GM12878 (cell line): Measurements from ENCODE around the gene SUGP2. TPM values are rescaled to one million over a fixed set of nuclear protein-coding genes. Genes with fewer than 3 reads are reported as not detected.

Source experiments
- ATAC-seq: fragments of 200-7000 bp; cut with Tn5 transposase; 3 replicates; pipeline ENCODE4 v1.9.1; 2020; ENCODE audit warnings: mild to moderate bottlenecking, moderate library complexity
- BruUV-seq: library from RNA; stranded (reverse); fragments of 400-500 nt; replicated peaks from 2 replicates; lab custom pipeline; 2021; lab: Mats Ljungman, UMichigan
- CTCF ChIA-PET: fragments of 300-600 bp; sonication (Branson Sonifier 250); formaldehyde crosslinking; extraction: SDS; loops from one replicate; lab custom pipeline; 2021; ENCODE audit warnings: inconsistent platforms; lab: Yijun Ruan, JAX
- POLR2A ChIA-PET: fragments of 350-600 bp; formaldehyde crosslinking; extraction: SDS; loops from one replicate; lab custom pipeline; 2021; ENCODE audit warnings: inconsistent platforms; lab: Charles Lee
- RAD21 ChIA-PET: fragments of 300-600 bp; sonication (Branson Sonifier 250); formaldehyde crosslinking; loops from one replicate; lab custom pipeline; 2023; ENCODE audit warnings: antibody characterized with exemption; ENCODE audit not compliant: unreplicated experiment; lab: Charles Lee
- SMC1A ChIA-PET: fragments of 300-600 bp; sonication (Branson Sonifier 250); formaldehyde crosslinking; loops from one replicate; lab custom pipeline; 2023; ENCODE audit not compliant: unreplicated experiment, uncharacterized antibody; lab: Charles Lee
- DNase-seq: peaks from one replicate; pipeline ENCODE4 v3.0.0-alpha.2; 2011; ENCODE audit warnings: low read depth, low spot score
- FAIRE-seq: peaks from 3 replicates; lab custom pipeline; 2011; peaks lifted over from hg19 to GRCh38; lab: Jason Lieb, UNC
- H2AFZ ChIP-seq: 2 replicates; pipeline ENCODE4 v1.6.0; 2011; ENCODE audit warnings: low read depth, low read length, control low read depth; ENCODE audit not compliant: control insufficient read depth
- H3K27ac ChIP-seq: 2 replicates; pipeline ENCODE4 v1.5.1; 2011; ENCODE audit warnings: control low read depth; ENCODE audit not compliant: control insufficient read depth, insufficient read depth
- H3K27me3 ChIP-seq, 2 experiments: replicated peaks in 1 of 2; 2 replicates each; pipeline versions ENCODE4 v1.6.0 to v1.6.1; 2011; ENCODE audit warnings: low read length in 1 of 2; ENCODE audit not compliant: control insufficient read depth in 2 of 2, insufficient read depth in 2 of 2
- H3K36me3 ChIP-seq, 2 experiments: 2 replicates each; pipeline ENCODE4 v1.5.1; 2011; ENCODE audit warnings: low read length in 1 of 2; ENCODE audit not compliant: control insufficient read depth in 2 of 2, insufficient read depth in 2 of 2
- H3K4me1 ChIP-seq: 2 replicates; pipeline ENCODE4 v1.6.1; 2011; ENCODE audit warnings: mild to moderate bottlenecking, low read length, moderate library complexity, mixed read lengths; ENCODE audit not compliant: control insufficient read depth, insufficient read depth
- H3K4me2 ChIP-seq: 2 replicates; pipeline ENCODE4 v1.6.0; 2011; ENCODE audit warnings: control low read depth; ENCODE audit not compliant: control insufficient read depth, insufficient read depth
- H3K4me3 ChIP-seq: fragments of 200-600 bp; sonication (generic); 2 replicates; pipeline ENCODE4 v1.5.1; 2016
- H3K79me2 ChIP-seq: 2 replicates; pipeline ENCODE4 v1.6.0; 2011; ENCODE audit warnings: low read length; ENCODE audit not compliant: control insufficient read depth, insufficient read depth
- H3K9ac ChIP-seq: 2 replicates; pipeline ENCODE4 v1.8.0; 2011; ENCODE audit warnings: low read length, control low read depth, mixed read lengths; ENCODE audit not compliant: control insufficient read depth, insufficient read depth
- H3K9me3 ChIP-seq: replicated peaks from 3 replicates; pipeline ENCODE4 v1.5.1; 2011; ENCODE audit warnings: mild to moderate bottlenecking, low read length; ENCODE audit not compliant: control insufficient read depth, insufficient read depth
- H4K20me1 ChIP-seq: 2 replicates; pipeline ENCODE4 v1.6.0; 2011; ENCODE audit not compliant: control insufficient read depth, insufficient read depth
- HDGF ChIP-seq: fragments of 450-650 bp; IDR thresholded peaks from 2 replicates; pipeline ENCODE4 v1.6.1; 2016; ENCODE audit warnings: antibody characterized with exemption
- IRF4 ChIP-seq: IDR thresholded peaks from 2 replicates; pipeline ENCODE4 v1.6.1; 2011; ENCODE audit warnings: low read depth, low read length
- MYB ChIP-seq: fragments of 150-350 bp; IDR thresholded peaks from 2 replicates; pipeline ENCODE4 v1.6.1; 2014; ENCODE audit warnings: mild to moderate bottlenecking, low read depth, low read length, borderline replicate concordance
- NR2C2 ChIP-seq: IDR thresholded peaks from 2 replicates; pipeline ENCODE4 v1.6.1; 2011; ENCODE audit warnings: borderline replicate concordance, low read depth; ENCODE audit not compliant: control insufficient read depth, insufficient read length
- SMAD1 ChIP-seq: fragments of 450-650 bp; IDR thresholded peaks from 2 replicates; pipeline ENCODE4 v1.6.1; 2018; ENCODE audit warnings: mild to moderate bottlenecking, low read depth; ENCODE audit not compliant: partially characterized antibody
- SUPT20H ChIP-seq: IDR thresholded peaks from 2 replicates; pipeline ENCODE4 v1.6.1; 2011; ENCODE audit warnings: low read depth, mild to moderate bottlenecking, low read length, moderate library complexity, borderline replicate concordance; ENCODE audit not compliant: control insufficient read depth
- TAF1 ChIP-seq: IDR thresholded peaks from 2 replicates; pipeline ENCODE4 v1.6.1; 2011; ENCODE audit warnings: mild to moderate bottlenecking, low read depth, low read length, borderline replicate concordance
- TCF7 ChIP-seq: IDR thresholded peaks from 2 replicates; pipeline ENCODE4 v1.6.1; 2014; ENCODE audit warnings: antibody characterized with exemption, borderline replicate concordance
- ZNF384 ChIP-seq: IDR thresholded peaks from 2 replicates; pipeline ENCODE4 v1.6.1; 2012; ENCODE audit warnings: low read depth, mild to moderate bottlenecking, low read length, improper control_type of control experiment, borderline replicate concordance
- WGBS: methylation state at CpG from one replicate; pipeline ENCODE4 v1.1.6; 2016; ENCODE audit warnings: low lambda C conversion rate; ENCODE audit not compliant: insufficient replicate concordance, insufficient coverage; ENCODE audit errors: missing lambda C conversion rate; 5-methylcytosine and 5-hydroxymethylcytosine counted together
- in situ Hi-C: fragments of 300-500 bp; cut with MboI; formaldehyde crosslinking; loops from 9 replicates; pipeline ENCODE4 v1.14.3; 2018; ENCODE audit warnings: mixed read lengths
- intact Hi-C: fragments of 100-400 bp; cut with micrococcal nuclease; formaldehyde crosslinking; loops from one replicate; pipeline ENCODE4 v1.14.2; 2022; ENCODE audit not compliant: unreplicated experiment
- polyA plus RNA-seq, 11 experiments: library from polyadenylated mRNA; depleted of rRNA in 4 of 11; unstranded in 6 of 11; stranded (reverse) in 5 of 11; fragments of >200 nt; fragmentation: Nextera tagmentation in 4 of 11; fragmentation: Illumina TruSeq in 1 of 11; extraction: Ambion mirVana in 4 of 11; extraction: Trizol in 1 of 11; gene quantifications; 1 replicate in 1 of 11; 2 replicates in 10 of 11; pipeline versions ENCODE4 v1.2.1 to v1.2.3, GENCODE V29; 2011 to 2016; ENCODE audit warnings: inconsistent platforms in 2 of 11, missing spikeins in 2 of 11, low read depth in 1 of 11
- total RNA-seq, 4 experiments: library from RNA; depleted of rRNA in 3 of 4; stranded (reverse); fragments of >200 nt in 3 of 4; fragmentation: Illumina TruSeq in 1 of 4; extraction: Trizol in 1 of 4; gene quantifications; 2 replicates each; pipeline versions ENCODE4 v1.2.1 to v1.2.3, GENCODE V29; 2013 to 2021
- TF ChIP-seq, protein P1 (sequence below): IDR thresholded peaks from 2 replicates; pipeline ENCODE4 v1.6.1; 2012; ENCODE audit warnings: improper control_type of control experiment, low read depth, low read length; ENCODE audit not compliant: insufficient replicate concordance

The SUGP2 gene
- total and polyA plus RNA-seq, 10 of the 15 experiments (the other 5 are each of a cell fraction or from before 2014, with no cell fraction given), result 15.0 to 120 (median 57.2) TPM

DNA sequence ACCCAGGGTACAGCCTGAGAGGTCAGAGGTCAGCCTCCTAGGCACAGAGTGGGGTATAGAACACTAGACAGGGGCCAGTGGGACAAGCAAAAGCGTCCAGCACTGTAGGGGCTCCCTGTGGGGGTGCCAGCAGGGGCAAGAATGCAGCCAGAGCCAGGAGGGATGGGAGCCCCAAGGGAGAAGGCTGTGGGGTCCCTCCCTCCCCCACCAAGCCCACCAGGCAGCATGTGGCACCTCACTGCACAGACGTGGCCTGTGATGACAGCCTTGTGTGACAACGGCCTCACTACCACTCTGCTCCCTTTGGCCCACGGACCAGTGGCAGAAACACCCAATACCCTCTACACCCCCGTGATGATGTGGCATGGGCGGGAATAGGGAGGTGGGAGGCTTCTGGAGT is 10.2 kb upstream of the SUGP2 start:
- no peaks in the 10 kb centered on the region for H3K27me3 ChIP-seq
- no peaks in the 10 kb centered on the region for H3K9me3 ChIP-seq
- ChIA-PET POLR2A (no interaction called here), SMC1A (no interaction called here), RAD21 (no interaction called here), CTCF (interaction anchor here (1.1 kb wide), 1 partner anchor 21 kb away, joined by 3 read pairs; no protein-coding TSS in a partner anchor)
- no peak for ATAC-seq
- no peaks in the 10 kb centered on the region for H3K4me1 ChIP-seq
- H4K20me1 ChIP-seq, result no peaks in the 10 kb centered on the region
- in situ Hi-C loops (no loop called here), intact Hi-C loops (no loop called here)
- no peak overlapping the region for H2AFZ ChIP-seq
- H3K4me2 ChIP-seq, result no peak overlapping the region
- H3K27ac ChIP-seq, result no peak overlapping the region
- H3K9ac ChIP-seq, result no peak overlapping the region
- no peak for FAIRE-seq
- BruUV-seq, result no TSS peak
- no peak for TF ChIP-seq NR2C2
- H3K36me3 ChIP-seq, result peaks cover 4 to 18% of the 10 kb centered on the region in 2 experiments; a peak in 3 of 4 replicates
- peaks cover 2% of the 10 kb centered on the region for H3K79me2 ChIP-seq
- no peak overlapping the region for H3K4me3 ChIP-seq
- DNase-seq, result no peak
- WGBS, result 80% methylated on average over 6 of the region's 6 CpGs

DNA sequence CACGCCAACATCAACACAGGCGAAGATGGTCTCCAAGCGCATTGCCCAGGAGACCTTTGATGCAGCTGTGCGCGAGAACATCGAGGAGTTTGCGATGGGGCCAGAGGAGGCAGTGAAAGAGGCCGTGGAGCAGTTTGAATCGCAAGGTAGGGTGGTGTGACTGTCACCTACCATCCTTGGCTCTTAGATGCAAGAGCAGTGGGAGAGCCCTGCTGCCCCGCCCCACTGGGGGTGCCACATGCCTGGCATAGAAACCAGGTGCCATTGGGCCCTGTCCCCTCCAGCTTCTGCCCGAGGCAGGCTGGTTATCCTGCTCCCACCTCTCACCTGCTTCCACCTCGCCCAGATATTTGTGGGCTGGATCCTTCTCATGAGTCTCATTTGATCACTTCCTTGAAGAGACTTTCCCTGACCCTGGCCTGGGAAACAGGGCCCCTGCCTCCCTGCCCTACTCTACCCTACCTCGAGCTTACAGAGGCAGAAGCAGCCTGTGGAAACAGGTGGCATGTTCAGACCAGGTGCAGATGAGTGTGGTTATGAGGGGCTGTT is 9.5 kb upstream of the SUGP2 start:
- CTCF ChIA-PET, result no interaction called here
- H3K4me3 ChIP-seq, result no peak overlapping the region
- no peaks in the 10 kb centered on the region for H3K27me3 ChIP-seq
- 79% methylated on average over 13 of the region's 13 CpGs for WGBS
- intact Hi-C loops, result no loop called here
- H3K9ac ChIP-seq, result no peak overlapping the region
- H3K36me3 ChIP-seq, result peaks cover 4 to 18% of the 10 kb centered on the region in 2 experiments; a peak in 3 of 4 replicates
- POLR2A ChIA-PET, result no interaction called here
- SMC1A ChIA-PET, result no interaction called here
- no peak for DNase-seq
- peaks cover under 1% of the 10 kb centered on the region; the same call in 1 of the 3 replicates for H3K9me3 ChIP-seq
- H3K4me1 ChIP-seq, result no peaks in the 10 kb centered on the region
- RAD21 ChIA-PET, result no interaction called here
- no peak for ATAC-seq
- FAIRE-seq, result no peak
- no TSS peak for BruUV-seq
- in situ Hi-C loops, result no loop called here
- no peak overlapping the region for H3K27ac ChIP-seq
- H3K79me2 ChIP-seq, result peaks cover 2% of the 10 kb centered on the region
- no peak overlapping the region for H2AFZ ChIP-seq
- no peaks in the 10 kb centered on the region for H4K20me1 ChIP-seq
- no peak overlapping the region for H3K4me2 ChIP-seq
- TF ChIP-seq ZNF384 (no peak), TAF1 (no peak), MYB (no peak), SUPT20H (no peak), SMAD1 (no peak), TCF7 (no peak), IRF4 (no peak), HDGF (no peak)
- TF ChIP-seq, protein P1, sequence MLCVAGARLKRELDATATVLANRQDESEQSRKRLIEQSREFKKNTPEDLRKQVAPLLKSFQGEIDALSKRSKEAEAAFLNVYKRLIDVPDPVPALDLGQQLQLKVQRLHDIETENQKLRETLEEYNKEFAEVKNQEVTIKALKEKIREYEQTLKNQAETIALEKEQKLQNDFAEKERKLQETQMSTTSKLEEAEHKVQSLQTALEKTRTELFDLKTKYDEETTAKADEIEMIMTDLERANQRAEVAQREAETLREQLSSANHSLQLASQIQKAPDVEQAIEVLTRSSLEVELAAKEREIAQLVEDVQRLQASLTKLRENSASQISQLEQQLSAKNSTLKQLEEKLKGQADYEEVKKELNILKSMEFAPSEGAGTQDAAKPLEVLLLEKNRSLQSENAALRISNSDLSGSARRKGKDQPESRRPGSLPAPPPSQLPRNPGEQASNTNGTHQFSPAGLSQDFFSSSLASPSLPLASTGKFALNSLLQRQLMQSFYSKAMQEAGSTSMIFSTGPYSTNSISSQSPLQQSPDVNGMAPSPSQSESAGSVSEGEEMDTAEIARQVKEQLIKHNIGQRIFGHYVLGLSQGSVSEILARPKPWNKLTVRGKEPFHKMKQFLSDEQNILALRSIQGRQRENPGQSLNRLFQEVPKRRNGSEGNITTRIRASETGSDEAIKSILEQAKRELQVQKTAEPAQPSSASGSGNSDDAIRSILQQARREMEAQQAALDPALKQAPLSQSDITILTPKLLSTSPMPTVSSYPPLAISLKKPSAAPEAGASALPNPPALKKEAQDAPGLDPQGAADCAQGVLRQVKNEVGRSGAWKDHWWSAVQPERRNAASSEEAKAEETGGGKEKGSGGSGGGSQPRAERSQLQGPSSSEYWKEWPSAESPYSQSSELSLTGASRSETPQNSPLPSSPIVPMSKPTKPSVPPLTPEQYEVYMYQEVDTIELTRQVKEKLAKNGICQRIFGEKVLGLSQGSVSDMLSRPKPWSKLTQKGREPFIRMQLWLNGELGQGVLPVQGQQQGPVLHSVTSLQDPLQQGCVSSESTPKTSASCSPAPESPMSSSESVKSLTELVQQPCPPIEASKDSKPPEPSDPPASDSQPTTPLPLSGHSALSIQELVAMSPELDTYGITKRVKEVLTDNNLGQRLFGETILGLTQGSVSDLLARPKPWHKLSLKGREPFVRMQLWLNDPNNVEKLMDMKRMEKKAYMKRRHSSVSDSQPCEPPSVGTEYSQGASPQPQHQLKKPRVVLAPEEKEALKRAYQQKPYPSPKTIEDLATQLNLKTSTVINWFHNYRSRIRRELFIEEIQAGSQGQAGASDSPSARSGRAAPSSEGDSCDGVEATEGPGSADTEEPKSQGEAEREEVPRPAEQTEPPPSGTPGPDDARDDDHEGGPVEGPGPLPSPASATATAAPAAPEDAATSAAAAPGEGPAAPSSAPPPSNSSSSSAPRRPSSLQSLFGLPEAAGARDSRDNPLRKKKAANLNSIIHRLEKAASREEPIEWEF, result no peak
